HEK293T (cell line): ENCODE measurements around the gene MED26.

Experiments
- ARNT ChIP-seq: fragments of 450-650 bp; IDR thresholded peaks from 2 replicates; pipeline ENCODE4 v1.6.1; 2017; ENCODE audit warnings: mild to moderate bottlenecking
- BHLHE40 ChIP-seq: fragments of 450-650 bp; IDR thresholded peaks from 2 replicates; pipeline ENCODE4 v1.6.1; 2016; ENCODE audit warnings: mild to moderate bottlenecking, moderate library complexity, borderline replicate concordance
- FOXA1 ChIP-seq: fragments of 450-650 bp; IDR thresholded peaks from 2 replicates; pipeline ENCODE4 v1.6.1; 2016; ENCODE audit warnings: mild to moderate bottlenecking
- FOXK2 ChIP-seq: fragments of 450-650 bp; IDR thresholded peaks from 2 replicates; pipeline ENCODE4 v1.6.1; 2016; ENCODE audit warnings: mild to moderate bottlenecking
- FOXM1 ChIP-seq: fragments of 450-650 bp; IDR thresholded peaks from 2 replicates; pipeline ENCODE4 v1.6.1; 2017; ENCODE audit warnings: mild to moderate bottlenecking, borderline replicate concordance
- L3MBTL2 ChIP-seq: fragments of 450-650 bp; conservative IDR thresholded peaks from 2 replicates; pipeline ENCODE4 v1.6.1; 2016; ENCODE audit warnings: mild to moderate bottlenecking
- SP1 ChIP-seq: fragments of 450-650 bp; IDR thresholded peaks from 2 replicates; pipeline ENCODE4 v1.6.1; 2017
- TARDBP ChIP-seq: fragments of 450-650 bp; IDR thresholded peaks from 2 replicates; pipeline ENCODE4 v1.6.1; 2016

DNA sequence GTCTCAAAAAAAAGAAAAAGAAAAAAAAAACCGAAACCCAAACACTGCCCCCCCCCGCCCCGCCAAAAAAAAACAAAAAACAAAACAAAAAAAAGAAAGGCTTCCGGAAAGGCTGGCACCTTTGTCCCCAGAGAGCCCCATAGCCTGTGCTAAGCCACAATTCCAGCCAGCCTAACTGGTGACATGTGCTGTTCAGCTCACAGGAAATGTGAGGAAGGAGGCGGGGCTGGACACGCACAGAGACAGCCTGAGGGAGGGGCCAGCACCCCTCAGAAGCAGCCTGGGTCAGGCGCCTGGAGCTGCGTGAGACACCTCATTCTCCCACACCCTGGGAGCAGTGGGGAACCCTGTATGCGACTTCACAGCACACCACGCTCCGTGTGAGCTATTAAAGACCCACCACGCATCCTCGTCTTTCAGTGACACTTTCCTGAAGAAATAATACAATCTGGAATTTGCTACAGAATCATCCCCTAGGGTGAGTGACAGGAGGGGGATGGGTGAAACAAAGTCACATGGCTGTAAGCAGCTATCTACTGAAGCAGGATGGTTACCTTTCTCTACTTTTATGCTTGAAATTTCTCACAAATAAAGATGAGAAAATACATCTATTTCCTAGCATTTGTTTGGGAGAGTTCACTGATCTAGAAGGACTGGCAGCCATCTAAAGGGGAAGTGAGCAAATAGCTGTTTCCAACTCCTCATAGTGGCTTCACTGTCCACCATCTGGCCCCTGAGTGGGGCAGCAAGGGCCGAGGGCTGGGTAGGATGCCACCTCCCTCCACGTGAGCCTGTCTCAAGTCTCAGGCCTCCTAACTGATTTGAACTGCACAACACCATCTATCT, 43.5 kb downstream of the MED26 start:
- TF ChIP-seq FOXA1 (no peak), BHLHE40 (no peak), FOXM1 (no peak), TARDBP (no peak), SP1 (no peak), FOXK2 (no peak), L3MBTL2 (no peak), ARNT (no peak)
